GM06990 (cell line): Measurements from ENCODE around the gene ZRSR2.

Experiments used
- DNase-seq: peaks from one replicate; pipeline ENCODE4 v3.0.0-alpha.2; 2011; ENCODE audit not compliant: insufficient read length; ENCODE audit errors: extremely low read depth
- H3K27me3 ChIP-seq: replicated peaks from 2 replicates; pipeline ENCODE4 v1.6.0; 2011; ENCODE audit warnings: low read length; ENCODE audit not compliant: control insufficient read depth, insufficient read depth
- H3K36me3 ChIP-seq: 2 replicates; pipeline ENCODE4 v1.5.1; 2011; ENCODE audit warnings: low read length; ENCODE audit not compliant: control insufficient read depth, insufficient read depth
- H3K4me3 ChIP-seq: replicated peaks from 2 replicates; pipeline ENCODE4 v1.5.1; 2011; ENCODE audit warnings: low read depth, mild to moderate bottlenecking, control low read depth, low read length
- TF ChIP-seq, protein P1 (sequence below): IDR thresholded peaks from 2 replicates; pipeline ENCODE4 v1.5.1; 2011; ENCODE audit warnings: low read length, control low read depth, mild to moderate bottlenecking, inconsistent platforms; ENCODE audit not compliant: insufficient read depth, poor library complexity, severe bottlenecking

ZRSR2 gene

DNA sequence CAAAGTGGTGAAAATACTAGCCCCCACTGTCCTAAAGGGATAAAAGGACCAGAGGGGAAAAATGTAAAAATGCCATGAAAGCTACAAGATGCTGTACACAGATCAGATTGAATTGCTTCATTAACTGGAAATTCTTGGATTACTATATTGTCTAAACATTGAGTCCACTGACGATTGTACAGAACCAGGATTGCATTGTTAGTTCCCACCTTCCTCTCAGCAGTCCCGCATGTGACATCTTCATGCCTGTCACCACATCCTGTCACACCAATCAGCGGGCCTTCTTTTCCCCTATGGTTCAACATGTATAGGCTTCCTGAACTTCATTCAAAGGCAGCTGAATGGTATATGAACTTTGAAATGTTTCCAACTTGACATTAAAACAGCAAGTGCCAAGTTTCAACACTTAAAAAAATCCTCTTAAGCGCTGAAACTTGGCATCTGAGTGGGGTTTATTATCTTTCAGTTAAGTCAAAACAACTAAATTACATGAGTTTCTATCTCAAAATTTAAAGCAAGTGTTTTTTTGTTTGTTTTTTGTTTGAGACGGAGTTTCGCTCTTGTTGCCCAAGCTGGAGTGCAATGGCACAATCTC, 24.6 kb downstream of the ZRSR2 start:
- peaks cover 22% of the 10 kb centered on the region for H3K36me3 ChIP-seq

DNA sequence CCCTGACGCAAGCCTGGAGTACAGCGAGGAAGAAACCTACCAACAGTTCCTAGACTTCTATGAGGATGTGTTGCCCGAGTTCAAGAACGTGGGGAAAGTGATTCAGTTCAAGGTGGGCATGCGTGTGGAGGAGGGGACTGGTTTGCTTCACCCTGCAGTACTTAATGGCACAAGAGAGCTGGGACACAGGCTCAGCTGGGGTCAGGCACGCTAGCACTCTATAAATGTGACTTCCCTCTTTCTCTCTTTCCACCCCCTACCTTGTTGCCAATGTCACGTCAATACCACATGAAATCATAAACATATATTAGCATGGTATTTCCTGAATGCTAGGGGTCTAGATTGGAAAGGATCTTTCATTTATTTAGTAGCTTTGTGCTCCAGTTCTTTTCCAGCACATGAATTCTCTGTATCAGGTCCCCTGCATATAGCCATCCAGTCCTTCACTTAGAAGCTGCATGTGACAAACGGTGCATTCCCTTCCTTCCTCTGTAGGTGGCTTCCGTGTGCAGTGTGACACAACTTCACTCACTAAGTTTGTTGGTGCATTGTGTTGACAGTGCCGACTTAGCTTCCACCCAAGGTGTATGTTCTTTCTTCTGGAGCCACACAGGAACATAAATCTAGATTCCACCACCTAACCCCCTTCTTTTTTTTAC, 25.6 kb downstream of the ZRSR2 start:
- Histone ChIP-seq H3K27me3 (no peaks in the 10 kb centered on the region), H3K4me3 (no peak overlapping the region), H3K36me3 (peaks cover 26% of the 10 kb centered on the region)
- TF ChIP-seq, protein P1, sequence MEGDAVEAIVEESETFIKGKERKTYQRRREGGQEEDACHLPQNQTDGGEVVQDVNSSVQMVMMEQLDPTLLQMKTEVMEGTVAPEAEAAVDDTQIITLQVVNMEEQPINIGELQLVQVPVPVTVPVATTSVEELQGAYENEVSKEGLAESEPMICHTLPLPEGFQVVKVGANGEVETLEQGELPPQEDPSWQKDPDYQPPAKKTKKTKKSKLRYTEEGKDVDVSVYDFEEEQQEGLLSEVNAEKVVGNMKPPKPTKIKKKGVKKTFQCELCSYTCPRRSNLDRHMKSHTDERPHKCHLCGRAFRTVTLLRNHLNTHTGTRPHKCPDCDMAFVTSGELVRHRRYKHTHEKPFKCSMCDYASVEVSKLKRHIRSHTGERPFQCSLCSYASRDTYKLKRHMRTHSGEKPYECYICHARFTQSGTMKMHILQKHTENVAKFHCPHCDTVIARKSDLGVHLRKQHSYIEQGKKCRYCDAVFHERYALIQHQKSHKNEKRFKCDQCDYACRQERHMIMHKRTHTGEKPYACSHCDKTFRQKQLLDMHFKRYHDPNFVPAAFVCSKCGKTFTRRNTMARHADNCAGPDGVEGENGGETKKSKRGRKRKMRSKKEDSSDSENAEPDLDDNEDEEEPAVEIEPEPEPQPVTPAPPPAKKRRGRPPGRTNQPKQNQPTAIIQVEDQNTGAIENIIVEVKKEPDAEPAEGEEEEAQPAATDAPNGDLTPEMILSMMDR = peak; percentile 49
- no peak for DNase-seq

More for the DNA sequence above, 24.6 kb downstream of the ZRSR2 start:
- H3K4me3 ChIP-seq = no peak overlapping the region
- DNase-seq = no peak
- H3K27me3 ChIP-seq = no peaks in the 10 kb centered on the region
- TF ChIP-seq, protein P1 = no peak

DNA sequence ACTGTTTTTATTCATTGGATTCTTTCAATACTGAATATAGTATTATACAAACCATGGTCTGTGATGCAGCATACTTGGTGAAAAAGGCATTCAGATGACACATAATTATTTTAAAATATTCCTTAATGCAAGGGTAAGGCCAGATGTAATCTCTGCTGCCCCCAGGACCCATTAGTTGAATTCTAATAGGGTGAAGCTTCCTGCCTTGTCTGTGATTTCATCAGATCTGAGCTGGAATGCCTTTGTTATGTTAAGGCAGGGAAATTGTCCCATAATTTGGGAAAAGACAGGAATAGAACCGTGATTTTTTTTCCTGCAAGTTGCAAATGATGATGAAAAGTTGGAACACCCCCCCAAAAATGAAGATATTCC, 26.1 kb downstream of the ZRSR2 start:
- Histone ChIP-seq H3K4me3 (no peak overlapping the region), H3K27me3 (no peaks in the 10 kb centered on the region), H3K36me3 (peaks cover 24% of the 10 kb centered on the region)
- no peak for DNase-seq
- TF ChIP-seq, protein P1 = no peak

GRCh38 chrX:15816886-15817285, 26.6 kb downstream of the ZRSR2 start:
- TF ChIP-seq, protein P1 = no peak
- DNase-seq = no peak
- Histone ChIP-seq H3K36me3 (peaks cover 24% of the 10 kb centered on the region), H3K4me3 (no peak overlapping the region), H3K27me3 (no peaks in the 10 kb centered on the region)

DNA sequence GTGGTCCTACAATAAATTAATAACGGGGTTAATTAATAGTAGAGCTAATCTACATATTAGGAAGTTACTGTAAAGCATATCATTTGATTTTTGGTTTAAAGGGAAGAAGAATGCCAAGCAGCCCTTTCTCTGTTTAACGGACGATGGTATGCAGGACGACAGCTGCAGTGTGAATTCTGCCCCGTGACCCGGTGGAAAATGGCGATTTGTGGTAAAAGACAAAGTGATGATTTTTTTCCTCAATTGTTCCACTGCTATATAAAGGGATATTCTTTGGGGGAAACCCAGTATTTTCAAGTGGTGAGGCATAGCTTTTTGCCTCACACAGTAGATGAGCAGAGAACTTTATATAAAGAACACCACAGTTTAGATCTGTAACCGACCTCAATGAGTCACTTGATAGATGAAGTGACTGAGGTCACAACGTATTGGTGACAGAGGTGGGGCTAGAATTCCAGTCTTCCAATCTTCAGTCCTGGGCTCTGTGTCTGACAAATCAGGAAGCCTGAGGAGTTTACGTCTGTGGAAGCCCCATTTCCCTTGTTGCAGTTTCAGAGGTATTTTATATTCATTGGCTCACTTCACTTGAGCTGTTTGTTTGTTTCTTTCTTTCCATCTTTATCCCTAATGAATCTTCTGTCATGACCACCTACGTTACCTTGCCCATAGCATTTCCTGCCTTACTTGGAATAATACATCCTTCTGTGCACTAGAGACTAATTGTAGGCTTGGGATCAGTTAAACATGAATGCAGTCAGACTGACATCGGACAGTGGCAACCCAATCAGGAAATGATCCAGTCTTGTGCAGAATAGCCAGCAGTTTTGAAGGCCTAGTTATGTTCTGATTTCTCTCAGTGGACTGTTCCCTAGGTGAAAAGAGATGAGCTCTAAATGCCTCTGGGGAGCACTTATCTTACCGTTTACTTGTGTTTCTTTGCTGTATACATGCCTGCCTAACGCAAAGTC, 30.1 kb downstream of the ZRSR2 start:
- DNase-seq = no peak
- TF ChIP-seq, protein P1 = no peak
- peaks cover 14% of the 10 kb centered on the region for H3K36me3 ChIP-seq
- no peak overlapping the region for H3K4me3 ChIP-seq
- no peaks in the 10 kb centered on the region for H3K27me3 ChIP-seq
